Renal pelvis (tissue), 4 donors: Measurements from ENCODE around the gene ADISSP. TPM values are rescaled to one million over a fixed set of nuclear protein-coding genes. Genes with fewer than 3 reads are reported as not detected.
A peak's percentile ranks its signal among the peaks of the same experiment; 100 is the strongest.

Experiments used
- DNase-seq: peaks from one replicate; pipeline ENCODE4 v3.0.0-alpha.2; 2013
- polyA plus RNA-seq, 3 donors: library from polyadenylated mRNA; unstranded; fragments of 120-200 nt; gene quantifications; one replicate each; pipeline ENCODE4 v1.2.1, GENCODE V29; 2013; ENCODE audit not compliant: insufficient read length in 3 of 3

ADISSP gene
- polyA plus RNA-seq, 3 donors: 22.4 to 29.3 (median 27.5) TPM

DNA sequence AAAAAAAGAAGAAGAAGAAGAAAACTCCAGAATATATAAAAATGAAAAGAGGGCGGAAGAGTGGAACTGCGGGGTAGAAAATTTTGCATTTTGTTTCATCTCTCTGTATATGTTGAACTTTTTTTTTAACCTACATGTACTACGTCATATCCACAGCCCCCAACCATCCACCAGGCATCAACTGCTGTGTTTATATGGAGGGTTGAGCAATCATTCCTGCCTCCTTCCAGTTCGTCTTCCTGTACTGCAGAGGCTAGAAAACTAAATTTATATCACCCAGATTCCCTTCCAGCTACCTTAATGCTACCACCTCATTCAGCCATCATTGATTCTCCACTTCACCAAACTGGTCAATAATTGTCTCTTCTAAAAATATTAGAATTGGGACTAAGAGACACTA lies 45.6 kb downstream of the ADISSP start:
- no peak for DNase-seq

DNA sequence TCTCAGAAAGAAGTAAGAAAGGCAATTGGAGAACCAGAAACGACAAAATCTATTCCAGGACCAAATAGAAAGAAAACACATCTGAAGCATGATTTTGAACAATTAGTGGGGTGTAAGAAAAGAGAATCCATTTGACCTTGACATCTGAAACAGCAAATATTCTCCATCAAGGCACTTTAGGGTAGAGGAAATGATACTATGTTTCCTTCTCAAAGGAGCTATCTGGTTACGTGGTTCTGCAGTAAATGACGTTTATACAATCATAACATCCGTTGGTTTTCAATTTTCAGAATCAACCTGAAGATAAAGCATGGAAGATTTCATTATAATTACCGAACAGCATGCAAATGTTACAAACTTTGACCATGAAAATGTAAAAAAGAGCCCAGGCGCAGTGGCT lies 46.9 kb downstream of the ADISSP start:
- DNase-seq: no peak

DNA sequence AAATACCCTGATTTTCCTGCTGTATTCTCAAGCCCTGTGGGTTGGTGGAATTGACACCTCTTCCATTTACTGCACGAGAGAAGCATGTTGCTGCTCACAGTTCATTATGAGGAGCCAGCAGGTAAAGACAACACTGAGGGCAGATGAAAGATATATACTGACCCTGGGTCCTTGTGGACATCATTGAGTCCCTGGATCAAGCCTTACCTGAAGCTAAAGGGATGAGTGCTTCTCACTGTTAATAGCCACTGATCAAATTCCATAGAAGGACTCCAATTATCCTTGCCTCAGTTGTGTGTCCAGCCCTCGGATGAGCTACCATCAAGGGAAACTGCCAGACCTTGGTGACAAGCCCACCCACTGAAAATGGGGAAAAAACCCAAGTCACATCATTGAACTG lies 47.5 kb downstream of the ADISSP start:
- no peak for DNase-seq

- DNase-seq: no peak
Measured at GRCh38 chr20:3719046-3719445, 48.5 kb downstream of the ADISSP start.

DNA sequence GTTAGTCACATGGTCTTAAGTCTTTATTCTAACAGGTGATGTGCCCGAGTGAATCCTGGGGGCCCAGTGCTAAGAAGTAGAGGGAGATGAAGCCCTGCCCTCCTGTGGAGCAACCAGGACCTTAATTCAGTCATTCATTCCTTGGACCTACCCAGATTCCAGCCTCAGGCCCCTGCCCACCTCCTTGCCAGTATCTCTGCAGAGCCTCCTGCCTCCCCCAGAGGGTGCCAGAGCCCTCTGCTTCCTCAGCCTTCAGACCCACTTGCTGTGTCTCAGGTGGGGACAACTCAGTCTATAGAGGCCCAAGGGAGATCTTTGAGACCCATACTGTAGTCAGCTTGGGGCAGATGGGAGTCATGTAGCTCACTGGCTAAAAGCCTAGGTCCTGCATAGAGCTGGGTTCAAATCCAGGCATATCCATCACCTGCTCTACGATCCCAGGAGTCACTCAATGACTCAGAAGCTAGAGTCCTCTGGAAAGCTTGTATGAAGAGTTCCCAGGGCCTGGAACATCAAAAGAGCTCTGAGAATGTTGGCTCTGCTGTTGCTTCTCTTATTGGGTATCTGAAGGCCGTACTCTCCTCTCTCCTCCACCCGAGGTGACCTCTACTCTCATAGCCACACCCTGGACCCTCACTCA lies 51.2 kb downstream of the ADISSP start:
- DNase-seq: peak; percentile 39

GRCh38 chr20:3714092-3714491 lies 53.5 kb downstream of the ADISSP start:
- no peak for DNase-seq

GRCh38 chr20:3712279-3712873 lies 55.2 kb downstream of the ADISSP start, which contains the start of gene SIGLEC1:
Gene SIGLEC1 (minus strand): TSS chr20:3712600. CDS start chr20:3707128, 5,472 bp downstream.
- DNase-seq: no peak

DNA sequence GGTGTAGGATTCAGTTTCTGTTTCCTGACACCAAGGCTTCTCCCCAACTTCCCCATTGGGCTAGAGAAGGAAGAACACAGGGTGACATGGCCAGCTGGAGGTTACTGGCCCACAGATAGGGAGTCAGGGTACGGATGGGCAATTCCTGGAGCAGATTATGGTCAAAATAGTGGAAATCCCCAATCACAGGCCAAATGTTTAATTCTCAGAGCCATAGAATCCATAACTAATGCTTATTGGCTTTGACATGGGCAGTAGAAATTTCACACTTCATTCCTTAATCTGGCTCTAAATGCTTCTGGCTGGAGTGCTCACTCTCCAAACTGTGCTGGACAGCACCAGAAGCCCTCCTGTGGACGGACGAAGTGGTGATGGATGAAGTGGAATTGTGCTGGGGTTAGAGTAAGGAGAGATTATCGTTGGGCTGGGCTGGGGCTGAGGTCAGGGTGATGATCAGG lies 56.0 kb downstream of the ADISSP start:
- DNase-seq: no peak

GRCh38 chr20:3710703-3711483 lies 56.7 kb downstream of the ADISSP start:
- DNase-seq: peak; percentile 39

GRCh38 chr20:3710011-3710466 lies 57.5 kb downstream of the ADISSP start:
- DNase-seq: no peak

DNA sequence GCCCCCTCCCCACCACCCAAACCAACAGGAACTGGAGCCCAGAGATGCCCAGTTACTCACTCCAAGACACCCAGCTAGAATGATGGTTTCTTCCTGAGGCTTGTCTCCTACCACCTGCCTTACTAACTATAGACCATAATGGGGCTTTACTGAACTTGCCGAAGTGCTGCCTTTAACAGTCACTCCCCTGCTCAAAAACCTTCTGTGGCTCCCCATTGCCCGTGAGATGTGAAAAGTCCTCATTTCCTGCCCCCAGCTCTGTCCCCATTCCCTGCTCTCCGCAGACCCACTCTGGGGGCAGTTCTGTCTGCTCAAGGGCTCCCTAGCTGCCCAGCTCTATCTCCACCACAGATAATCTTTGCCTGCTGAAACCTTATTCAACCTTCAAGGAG lies 60.0 kb downstream of the ADISSP start:
- no peak for DNase-seq

DNA sequence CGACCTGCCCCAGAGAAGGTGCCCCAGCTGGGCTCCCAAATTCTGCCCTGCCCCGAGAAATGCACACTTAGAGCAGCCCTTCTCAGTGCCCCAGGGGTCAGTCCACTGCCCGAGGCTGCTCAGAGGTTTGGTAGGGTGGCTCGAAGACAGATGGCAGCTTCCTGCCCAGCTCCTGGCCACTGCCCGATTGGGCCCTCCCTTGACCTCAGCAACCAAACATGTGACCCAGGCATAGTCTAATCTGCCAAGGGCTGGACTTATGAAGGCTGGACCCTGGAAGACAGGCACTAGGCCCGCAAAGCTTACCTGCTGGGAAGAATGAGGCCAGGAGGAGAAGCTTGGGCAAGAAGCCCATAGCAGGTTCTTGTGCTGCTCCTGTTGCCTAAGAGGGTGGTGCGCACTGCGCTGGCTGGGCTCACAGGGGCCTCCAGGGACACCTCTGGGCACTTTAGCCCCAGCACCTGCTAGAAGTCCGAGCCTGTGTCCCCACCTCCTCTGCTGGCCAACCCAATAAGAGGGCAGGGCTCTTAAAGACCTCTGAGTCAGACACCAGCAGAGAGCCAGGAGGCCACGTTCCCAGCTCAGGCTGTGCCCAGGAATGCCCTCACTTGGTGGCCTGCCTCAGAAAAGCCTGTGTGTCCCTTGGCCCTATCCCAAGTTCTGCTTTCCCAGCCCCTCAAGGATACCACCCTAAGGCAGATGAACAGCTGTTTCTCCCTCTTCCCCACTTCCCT lies 60.6 kb downstream of the ADISSP start:
- DNase-seq: no peak

GRCh38 chr20:3705970-3706739 lies 61.4 kb downstream of the ADISSP start:
- DNase-seq: no peak

GRCh38 chr20:3705491-3705969 lies 62.0 kb downstream of the ADISSP start:
- DNase-seq: no peak

DNA sequence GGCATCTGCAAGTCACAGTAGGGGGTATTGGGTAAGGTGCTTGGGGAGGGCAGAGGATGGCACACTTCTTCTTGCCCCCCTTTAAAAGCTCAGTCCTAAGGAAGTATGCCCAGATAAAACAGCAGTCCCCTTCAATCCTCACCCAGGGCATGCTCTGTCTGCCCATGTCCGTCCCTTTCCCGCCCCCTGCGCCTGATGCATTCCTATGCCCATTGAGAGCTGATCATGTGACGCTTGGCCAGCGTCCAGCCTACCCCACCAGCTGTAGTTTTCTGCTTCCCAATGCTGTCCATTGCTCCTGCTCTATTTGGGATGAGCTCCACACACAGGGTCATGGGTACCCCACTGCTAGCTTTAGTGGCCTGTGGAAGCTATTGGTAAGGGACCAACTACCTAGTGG lies 63.5 kb downstream of the ADISSP start:
- DNase-seq: no peak

Other genes with a start within 250 kb of the ADISSP start
- under 1 TPM; 0.16 to 0.23 (median 0.21) TPM for gene GFRA4, start 104.4 kb downstream of the ADISSP start, polyA plus RNA-seq
- gene ADAM33, start 85.7 kb downstream of the ADISSP start, polyA plus RNA-seq: 10 to 100 TPM in 2 of 3 donors, 1 to 10 TPM in 1; 6.3 to 13.3 (median 11.3) TPM
- gene SIGLEC1, start 55.2 kb downstream of the ADISSP start, polyA plus RNA-seq: 1 to 10 TPM in 2 of 3 donors, under 1 TPM in 1; 0.96 to 1.4 (median 1.3) TPM
- 10 to 100 TPM; 11.8 to 19.1 (median 15.7) TPM for gene HSPA12B, start 35.1 kb downstream of the ADISSP start, polyA plus RNA-seq
- gene SPEF1, start 13.7 kb upstream of the ADISSP start, polyA plus RNA-seq: 1 to 10 TPM; 2.2 to 3.2 (median 2.3) TPM
- gene CENPB, start 19.0 kb upstream of the ADISSP start, polyA plus RNA-seq: 10 to 100 TPM; 41.5 to 49.7 (median 48.4) TPM
- gene CDC25B, start 28.6 kb upstream of the ADISSP start, polyA plus RNA-seq: 10 to 100 TPM; 40.0 to 42.0 (median 41.5) TPM
- gene AP5S1, start 52.8 kb upstream of the ADISSP start, polyA plus RNA-seq: 10 to 100 TPM in 2 of 3 donors, 1 to 10 TPM in 1; 9.8 to 12.5 (median 12.4) TPM
- gene MAVS, start 79.1 kb upstream of the ADISSP start, polyA plus RNA-seq: 10 to 100 TPM; 25.7 to 39.2 (median 33.5) TPM
- 10 to 100 TPM; 33.7 to 39.1 (median 35.9) TPM for gene PANK2, start 121.6 kb upstream of the ADISSP start, polyA plus RNA-seq
- 10 to 100 TPM; 20.6 to 26.2 (median 20.9) TPM for gene RNF24, start 247.8 kb upstream of the ADISSP start, polyA plus RNA-seq